ENCODE data around the gene PUSL1. TPM values are rescaled to one million over a fixed set of nuclear protein-coding genes. Genes with fewer than 3 reads are reported as not detected.

PUSL1 gene
- total RNA-seq, 1 experiment from 2014 or later, result 31.3 TPM

DNA sequence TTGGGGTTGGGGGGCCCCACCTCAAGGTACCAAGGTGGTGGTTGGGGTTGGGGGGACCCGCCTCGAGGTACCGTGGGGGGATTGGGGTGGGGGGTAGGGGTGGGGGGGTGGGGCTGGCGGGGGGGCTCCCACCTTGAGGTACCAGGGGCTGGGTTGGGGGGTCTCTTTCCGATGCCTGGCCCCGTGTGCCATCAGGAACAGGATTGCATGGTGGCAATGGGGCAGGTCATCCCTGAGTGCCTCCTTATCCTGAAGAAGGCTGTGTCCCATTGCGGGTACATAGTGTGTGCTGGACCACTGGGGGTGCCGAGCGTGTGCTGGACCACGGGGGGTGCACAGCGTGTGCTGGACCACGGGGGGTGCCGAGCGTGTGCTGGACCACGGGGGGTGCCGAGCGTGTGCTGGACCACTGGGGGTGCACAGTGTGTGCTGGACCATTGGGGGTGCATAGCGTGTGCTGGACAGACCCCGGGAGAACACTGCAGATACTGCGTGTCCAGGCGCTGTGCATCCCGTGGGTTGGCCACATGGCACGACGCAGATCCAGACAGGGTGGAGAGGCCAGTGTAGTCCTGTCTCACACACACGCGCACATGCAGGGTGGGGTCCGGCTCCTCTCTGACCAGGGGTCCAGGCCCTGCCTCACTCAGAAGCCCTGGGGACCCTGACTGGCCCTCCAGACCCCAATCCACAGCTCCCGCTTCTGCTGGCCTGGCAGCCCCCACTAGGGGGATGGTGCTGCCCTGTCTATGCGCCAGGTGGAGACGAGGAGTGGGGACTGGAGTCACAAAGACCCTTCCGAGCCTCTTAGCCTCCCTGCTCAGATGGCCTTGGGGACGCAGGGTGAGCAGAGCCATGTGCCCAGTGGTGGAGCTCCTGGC is 23.9 kb upstream of the PUSL1 start:
- H3K4me3 ChIP-seq (ENCODE audit: low read depth, low read length, poor library complexity, severe bottlenecking), result no peak overlapping the region
- H3K9me3 ChIP-seq (ENCODE audit: low read depth, low read length, poor library complexity, severe bottlenecking), result no peaks in the 10 kb centered on the region
- H3K36me3 ChIP-seq (ENCODE audit: insufficient read depth, low read length, poor library complexity, severe bottlenecking), result no peaks in the 10 kb centered on the region
- intact Hi-C loops (cut with micrococcal nuclease; ENCODE audit: unreplicated experiment), result no loop called here
- POLR2A ChIA-PET (ENCODE audit: low non-redundant PET), result no interaction called here
- DNase-seq (ENCODE audit: low spot score), result no peak
- H3K27me3 ChIP-seq (replicated peaks; ENCODE audit: insufficient read depth, low read depth, low read length, poor library complexity), result no peaks in the 10 kb centered on the region
- no peaks in the 10 kb centered on the region for H3K4me1 ChIP-seq (ENCODE audit: insufficient read depth, low read length, poor library complexity, severe bottlenecking)
- BruUV-seq (replicated peaks), result no TSS peak
- CTCF ChIA-PET, result interaction anchor here (0.6 kb wide), 1 partner anchor 188 kb away, joined by 6 read pairs; no protein-coding TSS in a partner anchor
- no peak overlapping the region for H3K27ac ChIP-seq (ENCODE audit: low read depth, low read length, poor library complexity, severe bottlenecking)
- TF ChIP-seq CTCF (conservative IDR thresholded peaks at IDR 0.05; ENCODE audit: low read depth, low read length) (no peak), EZH2 (IDR thresholded peaks at IDR 0.05; ENCODE audit: borderline replicate concordance, low read depth, low read length, poor library complexity, severe bottlenecking) (no peak)

DNA sequence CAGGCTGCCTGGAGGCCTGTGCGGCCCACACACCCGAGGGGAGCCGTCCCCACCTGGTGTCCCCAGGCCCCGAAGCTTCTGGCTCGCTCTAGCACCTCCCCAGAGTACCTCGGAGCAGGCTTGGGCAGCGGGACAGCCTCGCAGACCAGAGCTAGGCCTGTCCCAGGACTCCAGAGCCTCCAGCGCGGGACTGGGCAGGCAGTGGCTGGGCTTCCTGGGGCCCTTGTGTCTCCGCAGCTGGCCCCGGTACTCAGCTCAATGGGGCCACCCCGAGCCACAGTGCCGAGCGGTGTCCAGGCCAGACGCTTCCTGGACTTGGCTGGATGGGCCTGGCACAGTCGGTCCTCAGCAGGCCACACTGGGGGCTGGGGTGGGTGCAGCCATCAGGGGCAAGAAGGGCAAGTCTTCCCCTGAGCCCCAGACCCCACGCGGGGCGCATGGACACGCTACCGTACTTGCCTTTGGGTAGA is 23.3 kb upstream of the PUSL1 start:
- Histone ChIP-seq H3K4me3 (ENCODE audit: low read depth, low read length, poor library complexity, severe bottlenecking) (no peak overlapping the region), H3K27ac (ENCODE audit: low read depth, low read length, poor library complexity, severe bottlenecking) (no peak overlapping the region), H3K9me3 (ENCODE audit: low read depth, low read length, poor library complexity, severe bottlenecking) (no peaks in the 10 kb centered on the region), H3K36me3 (ENCODE audit: insufficient read depth, low read length, poor library complexity, severe bottlenecking) (no peaks in the 10 kb centered on the region), H3K4me1 (ENCODE audit: insufficient read depth, low read length, poor library complexity, severe bottlenecking) (no peaks in the 10 kb centered on the region), H3K27me3 (replicated peaks; ENCODE audit: insufficient read depth, low read depth, low read length, poor library complexity) (no peaks in the 10 kb centered on the region)
- CTCF ChIA-PET, result no interaction called here
- no TSS peak for BruUV-seq (replicated peaks)
- POLR2A ChIA-PET (ENCODE audit: low non-redundant PET), result no interaction called here
- DNase-seq (ENCODE audit: low spot score), result no peak
- intact Hi-C loops (cut with micrococcal nuclease; ENCODE audit: unreplicated experiment), result no loop called here
- TF ChIP-seq EZH2 (IDR thresholded peaks at IDR 0.05; ENCODE audit: borderline replicate concordance, low read depth, low read length, poor library complexity, severe bottlenecking), result no peak
- TF ChIP-seq CTCF (conservative IDR thresholded peaks at IDR 0.05; ENCODE audit: low read depth, low read length), result no peak

GRCh38 chr1:1285611-1286311 is 22.6 kb upstream of the PUSL1 start:
- no peak overlapping the region for H3K27ac ChIP-seq (ENCODE audit: low read depth, low read length, poor library complexity, severe bottlenecking)
- H3K36me3 ChIP-seq (ENCODE audit: insufficient read depth, low read length, poor library complexity, severe bottlenecking), result no peaks in the 10 kb centered on the region
- ChIA-PET POLR2A (ENCODE audit: low non-redundant PET) (no interaction called here), CTCF (no interaction called here)
- intact Hi-C loops (cut with micrococcal nuclease; ENCODE audit: unreplicated experiment), result no loop called here
- H3K27me3 ChIP-seq (replicated peaks; ENCODE audit: insufficient read depth, low read depth, low read length, poor library complexity), result no peaks in the 10 kb centered on the region
- H3K4me3 ChIP-seq (ENCODE audit: low read depth, low read length, poor library complexity, severe bottlenecking), result no peak overlapping the region
- H3K4me1 ChIP-seq (ENCODE audit: insufficient read depth, low read length, poor library complexity, severe bottlenecking), result no peaks in the 10 kb centered on the region
- DNase-seq (ENCODE audit: low spot score), result no peak
- H3K9me3 ChIP-seq (ENCODE audit: low read depth, low read length, poor library complexity, severe bottlenecking), result no peaks in the 10 kb centered on the region
- BruUV-seq (replicated peaks), result no TSS peak
- no peak for TF ChIP-seq EZH2 (IDR thresholded peaks at IDR 0.05; ENCODE audit: borderline replicate concordance, low read depth, low read length, poor library complexity, severe bottlenecking)
- TF ChIP-seq CTCF (conservative IDR thresholded peaks at IDR 0.05; ENCODE audit: low read depth, low read length), result no peak
